PC-3 (cell line): Measurements from ENCODE around the gene LGALS3BP. TPM values are rescaled to one million over a fixed set of nuclear protein-coding genes. Genes with fewer than 3 reads are reported as not detected.

ENCODE experiments used
- ATAC-seq: fragments of 200-7000 bp; cut with Tn5 transposase; 2 replicates; pipeline ENCODE4 v1.9.1; 2020; ENCODE audit warnings: mild to moderate bottlenecking, moderate library complexity
- BruUV-seq: library from RNA; stranded (reverse); fragments of 400-500 nt; replicated peaks from 2 replicates; lab custom pipeline; 2021; lab: Mats Ljungman, UMichigan
- CTCF ChIA-PET: fragments of 300-600 bp; sonication (Branson Sonifier 250); formaldehyde crosslinking; loops from one replicate; lab custom pipeline; 2022; ENCODE audit warnings: antibody characterized with exemption; lab: Charles Lee
- POLR2A ChIA-PET: fragments of 300-600 bp; sonication (Branson Sonifier 250); formaldehyde crosslinking; loops from one replicate; lab custom pipeline; 2022; ENCODE audit warnings: antibody characterized with exemption; ENCODE audit not compliant: unreplicated experiment; lab: Charles Lee
- DNase-seq: peaks from one replicate; pipeline ENCODE4 v3.0.0-alpha.2; 2015
- H2AFZ ChIP-seq: fragments of 300-600 bp; sonication (generic); 2 replicates; pipeline ENCODE4 v1.6.0; 2016; ENCODE audit warnings: antibody characterized with exemption, low read length
- H3F3A ChIP-seq: fragments of 300-600 bp; sonication (generic); one replicate; pipeline ENCODE4 v1.6.0; 2017; ENCODE audit warnings: antibody characterized with exemption, low read length, control low read depth, mild to moderate bottlenecking; ENCODE audit not compliant: unreplicated experiment
- H3K27ac ChIP-seq: fragments of 300-600 bp; sonication (generic); 2 replicates; pipeline ENCODE4 v1.5.1; 2016; ENCODE audit warnings: mild to moderate bottlenecking, low read length
- H3K27me3 ChIP-seq: fragments of 300-600 bp; sonication (generic); 2 replicates; pipeline ENCODE4 v1.6.1; 2016; ENCODE audit warnings: low read length, mixed read lengths
- H3K36me3 ChIP-seq: fragments of 300-600 bp; sonication (generic); 2 replicates; pipeline ENCODE4 v1.6.1; 2016; ENCODE audit warnings: low read depth, mixed run types, low read length, mixed read lengths
- H3K4me1 ChIP-seq: fragments of 300-600 bp; sonication (generic); 2 replicates; pipeline ENCODE4 v1.5.1; 2016; ENCODE audit warnings: low read length; ENCODE audit not compliant: insufficient read depth
- H3K4me2 ChIP-seq: fragments of 300-600 bp; sonication (generic); 2 replicates; pipeline ENCODE4 v1.6.0; 2016; ENCODE audit warnings: low read length
- H3K4me3 ChIP-seq: fragments of 300-600 bp; sonication (generic); 2 replicates; pipeline ENCODE4 v1.5.1; 2016; ENCODE audit warnings: mild to moderate bottlenecking, low read length, mixed read lengths
- H3K79me2 ChIP-seq: fragments of 300-600 bp; sonication (generic); 2 replicates; pipeline ENCODE4 v1.6.1; 2017; ENCODE audit warnings: low read length, mixed read lengths
- H3K9ac ChIP-seq: fragments of 300-600 bp; sonication (generic); 2 replicates; pipeline ENCODE4 v1.6.0; 2016; ENCODE audit warnings: mild to moderate bottlenecking, low read length
- H3K9me2 ChIP-seq: fragments of 300-600 bp; sonication (generic); replicated peaks from 2 replicates; pipeline ENCODE4 v1.6.1; 2016; ENCODE audit warnings: mixed run types, low read length, mixed read lengths
- H3K9me3 ChIP-seq: fragments of 300-600 bp; sonication (generic); 2 replicates; pipeline ENCODE4 v1.6.1; 2016; ENCODE audit warnings: low read length, mixed read lengths
- H4K20me1 ChIP-seq: fragments of 300-600 bp; sonication (generic); 2 replicates; pipeline ENCODE4 v1.6.1; 2016; ENCODE audit warnings: low read length, mixed read lengths
- CTCF ChIP-seq: fragments of 300-600 bp; sonication (generic); conservative IDR thresholded peaks from 2 replicates; pipeline ENCODE4 v1.5.1; 2017; ENCODE audit warnings: antibody characterized with exemption, low read depth, mild to moderate bottlenecking, low read length
- EZH2 ChIP-seq: fragments of 300-600 bp; sonication (generic); IDR thresholded peaks from one replicate; pipeline ENCODE4 v1.6.1; 2017; ENCODE audit warnings: antibody characterized with exemption, mild to moderate bottlenecking, low read length; ENCODE audit not compliant: unreplicated experiment
- EZH2phosphoT487 ChIP-seq: fragments of 300-600 bp; sonication (generic); IDR thresholded peaks from 2 replicates; pipeline ENCODE4 v1.6.1; 2018; ENCODE audit warnings: mild to moderate bottlenecking, antibody characterized with exemption, low read length, borderline replicate concordance
- intact Hi-C: fragments of 100-400 bp; cut with micrococcal nuclease; formaldehyde crosslinking; loops from 2 replicates; pipeline ENCODE4 v1.9.0; 2023
- total RNA-seq: library from RNA; depleted of rRNA; stranded (reverse); fragments of >200 nt; gene quantifications from 2 replicates; pipeline ENCODE4 v1.2.3, GENCODE V29; 2014

LGALS3BP gene
- total RNA-seq, 1 experiment from 2014 or later: 72.4 TPM

- H3K27me3 ChIP-seq: no peaks in the 10 kb centered on the region
- no peak for DNase-seq
- no peak for TF ChIP-seq CTCF
- no peak for TF ChIP-seq EZH2
- no peak for TF ChIP-seq EZH2phosphoT487
- H2AFZ ChIP-seq: no peak overlapping the region
- H3K36me3 ChIP-seq: peaks cover 24% of the 10 kb centered on the region; the same call in 1 of the 2 replicates
- H3K79me2 ChIP-seq: peaks cover 84% of the 10 kb centered on the region
- ChIA-PET POLR2A (interaction anchor here (1.0 kb wide), 1 partner anchor 10 kb away, joined by 3 read pairs; no protein-coding TSS in a partner anchor), CTCF (interaction anchor here (1.7 kb wide), 1 partner anchor 10 kb away, joined by 9 read pairs; no protein-coding TSS in a partner anchor)
- H3K4me2 ChIP-seq: peak overlapping the region; percentile 99
- peaks cover 8% of the 10 kb centered on the region for H3F3A ChIP-seq
- H3K4me1 ChIP-seq: peaks cover 64% of the 10 kb centered on the region
- no peaks in the 10 kb centered on the region for H3K9me2 ChIP-seq
- peak overlapping the region; percentile 20 for H3K9ac ChIP-seq
- H3K9me3 ChIP-seq: no peaks in the 10 kb centered on the region
- peak; percentile 1; the same call in 1 of the 2 replicates for ATAC-seq
- peak overlapping the region; percentile 95; the same call in 1 of the 2 replicates for H3K4me3 ChIP-seq
- no TSS peak for BruUV-seq
- intact Hi-C loops: no loop called here
- H4K20me1 ChIP-seq: peaks cover 34% of the 10 kb centered on the region
- H3K27ac ChIP-seq: peak overlapping the region; percentile 83
Observed at GRCh38 chr17:79006046-79006445, 26.3 kb upstream of the LGALS3BP start.

- Histone ChIP-seq H3K27ac (peak overlapping the region; percentile 83), H3K9me3 (no peaks in the 10 kb centered on the region), H3K36me3 (peaks cover 25% of the 10 kb centered on the region; the same call in 1 of the 2 replicates), H3K4me2 (peak overlapping the region; percentile 99), H3K9ac (peak overlapping the region; percentile 41), H3K4me1 (peaks cover 57% of the 10 kb centered on the region), H3F3A (peaks cover 8% of the 10 kb centered on the region), H4K20me1 (peaks cover 34% of the 10 kb centered on the region), H3K4me3 (peak overlapping the region; percentile 52), H3K9me2 (no peaks in the 10 kb centered on the region), H3K79me2 (peaks cover 92% of the 10 kb centered on the region), H2AFZ (no peak overlapping the region), H3K27me3 (no peaks in the 10 kb centered on the region)
- no TSS peak for BruUV-seq
- ATAC-seq (peak; percentile 71), DNase-seq (peak; percentile 94)
- no peak for TF ChIP-seq EZH2phosphoT487
- no peak for TF ChIP-seq EZH2
- TF ChIP-seq CTCF: no peak
- POLR2A ChIA-PET: interaction anchor here (0.6 to 1.1 kb wide), 3 partner anchors 9 to 21 kb away, joined by 3 to 4 read pairs (median 4); no protein-coding TSS in a partner anchor
- intact Hi-C loops: no loop called here
- CTCF ChIA-PET: interaction anchor here (1.0 to 1.7 kb wide), 2 partner anchors 9 to 17 kb away, joined by 3 to 9 read pairs; no protein-coding TSS in a partner anchor
Observed at GRCh38 chr17:79005063-79005861, 25.5 kb upstream of the LGALS3BP start.
